Inferior parietal cortex (tissue), 1 donor: ENCODE data around the gene CCDC3.
"Not testable (repeated sequence)": the region's sequence is repeated elsewhere in the genome, so short reads cannot be mapped to it uniquely, and the experiment has no call there.

Source experiments
- DNase-seq: peaks from one replicate; pipeline ENCODE4 v3.0.0-alpha.2; 2016; ENCODE audit errors: extremely low spot score

CCDC3 gene

DNA sequence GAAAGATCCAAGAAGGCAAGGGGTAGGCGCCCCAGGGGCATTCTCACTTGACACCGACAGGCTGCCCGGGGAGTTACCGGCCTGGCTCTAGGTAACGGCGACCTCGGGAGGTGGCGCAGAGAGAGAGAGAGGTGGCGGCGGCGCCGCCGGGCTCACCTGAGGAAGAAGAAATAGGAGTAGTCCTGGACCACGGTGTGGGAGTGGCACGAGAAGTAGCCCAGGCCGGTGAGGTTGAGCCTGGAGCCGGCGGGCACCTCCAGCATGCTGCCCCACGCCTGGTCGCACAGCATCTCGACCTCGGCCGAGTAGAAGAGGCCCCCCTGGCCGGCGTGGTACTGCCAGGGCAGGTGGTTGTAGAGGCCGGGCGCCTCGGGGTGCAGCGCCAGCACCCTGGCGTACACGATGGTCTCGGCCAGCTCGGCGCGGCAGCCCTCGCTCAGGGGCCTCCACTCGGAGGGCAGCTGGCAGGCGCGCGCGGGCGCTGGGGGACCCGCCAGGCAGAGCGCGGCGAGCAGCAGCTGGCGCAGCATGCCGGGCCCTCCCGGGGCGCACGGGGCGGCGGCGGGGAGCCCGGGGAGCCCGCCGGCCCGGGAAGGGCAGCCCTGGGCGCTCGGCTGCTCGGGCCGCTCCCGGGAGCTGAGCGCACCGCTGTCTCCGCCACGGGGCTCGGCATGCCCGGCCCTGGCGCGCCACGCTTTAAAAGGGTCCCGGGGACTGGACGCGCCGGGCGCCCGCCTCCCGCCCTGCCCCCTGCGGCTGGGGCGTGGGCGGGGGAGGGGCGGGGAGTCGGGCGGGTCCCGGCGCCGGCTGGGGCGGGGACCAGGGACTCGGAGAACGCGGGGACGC lies at the start of gene CCDC3:
Gene CCDC3, minus strand, starts transcription at position 673 of the 846 bp plus-strand sequence. Its CDS starts 143 bp downstream, at position 530.
- no peak for DNase-seq

DNA sequence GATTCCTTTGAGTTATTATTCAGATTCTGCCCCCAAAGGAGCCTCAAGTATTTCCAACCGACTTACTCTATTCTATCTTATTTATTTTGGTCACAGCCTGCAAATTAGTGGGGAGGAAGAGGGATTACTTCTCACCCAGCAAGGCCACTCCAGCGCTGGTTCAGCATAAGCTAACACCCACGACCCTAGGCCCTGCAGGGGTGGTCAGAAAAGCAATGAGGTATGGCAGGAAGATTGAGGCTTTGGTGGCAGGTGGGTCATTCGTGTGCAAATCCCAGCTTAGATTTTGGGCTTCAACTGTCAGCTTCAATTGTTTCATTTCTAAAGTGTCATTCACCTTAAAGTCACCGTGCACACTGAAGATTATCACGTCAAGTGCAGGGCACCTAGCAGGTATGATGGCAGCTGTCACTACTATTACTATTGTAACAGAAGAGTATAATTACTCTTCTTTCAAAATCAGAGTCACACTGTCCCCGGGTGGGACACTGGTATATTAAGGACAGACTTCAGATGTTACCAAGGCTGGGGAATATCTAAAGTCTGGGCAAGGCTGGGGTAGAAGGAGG lies 49.7 kb upstream of the CCDC3 start:
- no peak for DNase-seq

DNA sequence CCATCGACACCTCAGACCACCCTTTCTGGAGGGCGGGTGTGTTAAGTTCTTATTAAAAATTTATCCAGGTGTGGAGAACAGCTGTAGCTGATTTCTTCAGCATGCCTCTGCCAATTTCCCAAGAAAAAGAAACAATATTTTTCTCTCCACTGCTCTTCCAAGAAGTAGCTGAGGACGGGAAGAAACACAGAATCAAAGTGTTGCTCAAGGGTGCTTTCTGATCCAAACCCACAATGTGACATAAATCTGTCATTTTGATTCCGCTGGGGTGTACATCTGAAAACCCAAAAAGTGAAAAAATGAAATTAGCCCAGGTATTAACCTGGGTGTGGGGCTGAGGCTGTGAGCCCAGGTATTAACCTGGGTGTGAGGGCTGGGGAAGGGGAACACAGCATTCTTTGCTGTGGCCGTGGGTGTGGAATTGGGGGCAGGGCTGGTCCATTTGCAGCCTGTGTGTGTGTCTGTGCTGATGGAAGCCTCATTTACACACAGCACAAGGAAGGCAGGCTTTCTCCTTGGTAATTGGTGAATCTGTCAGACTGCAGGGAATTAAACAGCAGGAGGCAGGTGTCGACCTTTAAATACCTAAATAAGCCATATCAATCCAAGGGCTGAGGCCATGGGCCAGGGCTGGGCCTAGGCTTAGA lies 48.4 kb upstream of the CCDC3 start:
- DNase-seq = no peak

DNA sequence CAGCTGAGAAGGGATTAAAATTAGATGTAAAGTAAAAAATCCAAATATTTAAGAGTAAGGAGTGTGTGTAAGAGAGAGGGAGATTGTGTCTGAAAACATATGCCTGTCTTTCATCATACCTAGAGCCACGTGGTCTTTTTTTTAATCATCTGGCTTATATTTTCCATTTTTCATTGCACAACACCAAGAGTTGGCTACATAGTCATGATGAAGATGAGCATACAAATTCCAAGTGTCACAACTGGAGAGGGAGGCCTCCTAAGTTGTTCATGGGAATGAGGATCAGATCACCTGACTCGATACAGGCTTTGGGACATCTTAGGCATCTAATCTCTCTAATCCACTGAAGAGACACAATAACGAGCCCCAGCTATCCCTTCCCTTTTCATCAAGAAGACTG lies 47.2 kb upstream of the CCDC3 start:
- DNase-seq = no peak

DNA sequence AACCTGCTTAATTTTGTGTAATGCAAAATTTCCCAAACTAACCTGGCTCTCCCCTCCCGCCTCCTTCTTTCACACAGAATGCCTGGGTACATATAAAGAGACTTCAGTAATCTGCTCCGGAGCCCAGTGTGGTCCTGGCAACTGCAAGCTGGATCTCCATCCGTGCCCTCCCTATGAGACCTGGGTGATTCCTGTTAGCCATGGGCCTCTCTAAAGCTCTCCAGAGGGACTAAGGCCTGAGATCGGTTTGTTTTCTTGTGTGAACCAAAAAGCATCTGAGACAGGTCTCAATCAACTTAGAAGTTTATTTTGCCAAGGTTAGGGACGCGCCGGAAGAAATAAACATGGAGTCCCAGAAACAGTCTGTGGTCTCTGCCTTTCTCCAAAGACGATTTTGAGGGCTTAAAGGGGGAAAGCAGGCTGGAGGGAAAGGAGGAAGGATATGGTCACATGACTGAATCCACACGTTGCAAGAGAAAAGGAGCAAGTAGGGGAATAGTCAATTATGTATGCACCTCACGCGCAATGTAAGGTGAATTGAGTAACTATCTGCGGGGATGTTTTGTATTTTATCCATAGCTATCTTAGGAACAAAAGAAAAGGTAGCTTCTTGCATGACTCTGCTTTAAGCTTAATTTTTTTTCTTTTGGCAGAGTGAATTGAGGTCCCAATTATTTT lies 46.2 kb upstream of the CCDC3 start:
- no peak for DNase-seq

DNA sequence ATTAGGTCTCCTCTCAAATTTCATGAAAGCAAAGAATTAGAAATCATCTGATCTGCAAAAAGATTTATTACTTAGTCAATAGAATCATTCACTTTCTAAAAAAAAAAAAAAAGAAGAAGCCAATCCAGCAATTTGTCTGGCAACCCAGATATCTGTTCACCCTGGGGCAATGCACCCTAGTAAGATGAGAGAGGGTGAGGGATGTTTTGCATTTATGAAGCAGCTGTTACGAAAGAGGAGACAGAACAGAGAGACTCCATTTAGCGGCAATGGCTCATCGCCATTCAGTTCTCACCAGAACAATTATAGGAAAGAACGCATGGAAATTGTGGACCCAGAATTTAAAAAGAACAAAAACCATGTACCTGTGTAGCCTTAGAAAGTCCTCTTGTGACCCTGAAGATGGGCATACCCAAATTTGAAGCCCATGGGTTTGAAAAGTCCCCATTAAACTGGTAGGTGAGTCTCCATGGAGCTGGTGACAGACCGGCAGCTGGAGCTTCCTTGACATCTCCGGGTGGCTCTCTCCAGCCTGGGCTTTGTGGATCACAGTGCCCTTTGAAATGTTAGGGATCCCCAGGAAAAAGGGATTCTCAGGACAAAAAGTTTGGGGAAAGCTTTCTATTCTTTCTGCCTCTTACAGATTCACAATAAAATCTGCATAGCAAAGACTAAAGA lies 45.5 kb upstream of the CCDC3 start:
- DNase-seq = no peak

DNA sequence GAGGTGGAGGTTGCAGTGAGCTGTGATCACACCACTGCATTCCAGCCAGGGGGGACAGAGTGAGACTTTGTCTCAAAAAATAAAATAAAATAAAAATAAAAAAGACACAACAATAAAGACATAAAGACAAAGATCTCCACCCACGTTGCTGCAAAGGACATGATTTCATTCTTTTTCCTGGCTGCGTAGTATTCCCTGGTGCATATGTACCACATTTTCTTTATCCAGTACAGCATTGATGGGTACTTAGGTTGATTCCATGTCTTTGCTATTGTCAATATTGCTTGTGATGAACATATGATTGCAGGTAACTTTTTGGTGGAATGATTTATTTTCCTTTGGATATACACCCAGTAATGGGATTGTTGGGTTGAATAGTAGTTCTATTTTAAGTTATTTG lies 42.0 kb upstream of the CCDC3 start:
- no peak for DNase-seq

DNA sequence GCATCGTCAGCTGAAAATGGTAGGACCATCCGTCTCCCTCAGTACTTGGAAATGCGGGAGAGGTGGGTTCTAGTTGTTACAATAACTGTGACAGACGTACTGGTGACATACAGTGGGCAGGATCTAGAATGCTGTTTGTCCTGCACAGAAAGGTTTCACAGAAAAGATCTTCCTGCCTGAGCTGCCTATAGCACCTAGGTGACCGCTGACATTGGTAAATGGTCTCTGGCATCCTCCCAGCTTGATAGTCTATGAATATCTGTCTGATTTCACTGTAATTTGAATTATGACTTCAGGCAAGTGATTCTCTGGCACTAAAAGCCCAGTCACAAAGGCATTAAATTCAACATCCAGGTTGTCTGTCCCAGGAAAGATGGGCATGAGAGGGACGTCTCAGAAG lies 38.2 kb upstream of the CCDC3 start:
- DNase-seq = no peak

DNA sequence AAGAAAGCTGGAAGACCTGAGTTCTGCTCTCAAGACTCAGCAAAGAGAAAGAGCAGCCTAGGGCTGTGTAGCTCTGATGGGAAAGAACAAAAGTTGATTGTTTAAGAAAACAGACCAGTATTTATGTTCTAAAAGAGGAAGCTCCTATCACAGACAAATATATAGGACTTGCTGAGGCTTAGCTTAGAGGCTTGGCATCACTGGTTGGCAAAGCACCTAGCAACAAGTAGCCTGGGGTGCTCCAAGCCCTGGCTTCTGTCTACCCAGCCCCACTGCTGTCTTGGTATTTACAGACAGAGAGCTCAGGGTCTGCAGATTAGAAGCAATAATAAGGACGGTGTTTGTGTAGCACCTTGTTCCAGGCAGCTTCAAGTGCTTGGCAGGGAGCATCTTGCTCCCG lies 36.9 kb upstream of the CCDC3 start:
- DNase-seq = no peak

DNA sequence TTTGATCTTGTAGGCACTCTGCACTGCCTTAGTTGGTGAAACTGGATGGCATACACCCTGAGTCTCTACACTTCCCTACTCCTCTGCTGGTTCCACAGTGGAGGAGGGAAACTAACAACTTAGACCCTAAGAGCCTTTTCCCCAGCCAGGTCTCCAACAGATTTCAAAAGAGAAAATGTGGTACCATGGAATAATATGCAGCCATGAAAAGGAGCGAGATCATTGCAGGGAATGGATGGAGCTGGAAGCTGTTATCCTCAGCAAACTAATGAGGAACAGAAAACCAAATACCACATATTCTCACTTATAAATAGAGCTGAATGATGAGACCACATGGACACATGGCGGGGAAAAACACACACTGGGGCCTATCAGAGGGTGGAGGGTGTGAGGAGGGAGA lies 36.3 kb upstream of the CCDC3 start:
- no peak for DNase-seq

DNA sequence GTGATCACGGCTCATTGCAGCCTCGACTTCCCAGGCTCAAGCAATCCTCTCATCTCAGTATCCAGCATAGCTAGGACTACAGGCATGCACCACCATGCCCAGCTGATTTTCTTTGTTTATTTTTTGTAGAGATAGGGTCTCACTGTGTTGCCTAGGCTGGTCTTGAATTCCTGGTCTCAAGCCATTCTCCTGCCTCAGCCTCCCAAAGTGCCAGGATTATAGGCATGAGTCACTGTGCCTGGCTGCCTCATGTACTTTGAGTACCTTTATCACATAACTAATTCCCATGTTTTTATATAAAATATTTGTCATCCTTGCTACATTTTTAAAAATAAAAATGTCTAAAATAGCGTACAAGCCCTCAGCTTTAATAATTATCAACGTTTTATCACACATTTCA lies 35.3 kb upstream of the CCDC3 start:
- no peak for DNase-seq

DNA sequence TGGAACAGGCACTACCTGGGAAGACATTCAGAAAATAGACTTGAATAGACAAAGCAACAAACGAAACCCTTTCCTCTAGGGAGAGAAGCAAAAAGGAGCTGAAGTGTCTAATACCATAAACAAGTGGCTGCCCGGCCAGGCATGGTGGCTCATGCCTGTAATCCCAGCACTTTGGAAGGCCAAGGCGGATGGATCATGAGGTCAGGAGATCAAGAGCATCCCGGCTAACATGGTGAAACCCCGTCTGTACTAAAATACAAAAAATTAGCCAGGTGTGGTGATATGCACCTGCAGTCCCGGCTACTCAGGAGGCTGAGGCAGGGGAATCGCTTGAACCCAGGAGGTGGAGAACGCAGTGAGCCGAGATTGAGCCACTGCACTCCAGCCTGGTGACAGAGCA lies 34.2 kb upstream of the CCDC3 start:
- not testable (repeated sequence) for DNase-seq

DNA sequence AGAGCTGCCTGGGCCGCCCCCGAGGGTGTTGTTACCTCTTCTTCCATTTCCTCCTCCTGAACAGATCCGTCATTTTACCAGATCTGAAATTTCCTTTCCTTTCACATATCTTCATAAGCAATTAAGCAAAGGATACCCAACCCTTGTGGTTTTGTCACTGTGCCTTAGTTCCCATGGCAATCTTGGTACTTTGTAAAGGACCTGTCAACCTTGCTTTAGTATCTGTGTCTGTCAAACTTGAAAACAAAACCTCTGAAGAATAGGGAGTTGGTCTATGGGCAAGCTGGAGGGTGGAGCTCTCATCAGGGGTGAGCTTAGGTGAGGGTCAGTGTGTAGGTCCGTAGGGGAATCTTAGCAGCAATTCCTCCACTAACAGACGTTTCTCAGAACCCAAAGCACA lies 25.4 kb upstream of the CCDC3 start:
- no peak for DNase-seq

DNA sequence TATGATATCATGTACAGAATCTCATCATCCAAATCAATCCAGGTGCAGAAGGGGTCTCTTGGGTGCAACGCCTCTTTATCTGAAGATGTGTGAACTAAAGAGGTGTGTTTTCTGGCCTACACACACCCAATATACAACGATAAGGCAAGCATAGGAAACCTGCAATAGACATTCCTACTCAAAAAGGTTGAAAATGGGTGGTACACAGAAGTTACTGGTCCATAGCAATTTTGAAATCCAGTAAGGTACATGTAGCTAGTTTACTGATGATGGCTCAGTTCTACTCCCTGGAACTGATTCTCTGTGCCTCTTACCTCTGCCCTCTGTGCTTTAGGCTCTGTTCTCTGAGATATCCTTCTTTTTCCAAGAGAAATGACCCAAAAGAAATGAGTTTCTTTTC lies 22.2 kb upstream of the CCDC3 start:
- DNase-seq = no peak

DNA sequence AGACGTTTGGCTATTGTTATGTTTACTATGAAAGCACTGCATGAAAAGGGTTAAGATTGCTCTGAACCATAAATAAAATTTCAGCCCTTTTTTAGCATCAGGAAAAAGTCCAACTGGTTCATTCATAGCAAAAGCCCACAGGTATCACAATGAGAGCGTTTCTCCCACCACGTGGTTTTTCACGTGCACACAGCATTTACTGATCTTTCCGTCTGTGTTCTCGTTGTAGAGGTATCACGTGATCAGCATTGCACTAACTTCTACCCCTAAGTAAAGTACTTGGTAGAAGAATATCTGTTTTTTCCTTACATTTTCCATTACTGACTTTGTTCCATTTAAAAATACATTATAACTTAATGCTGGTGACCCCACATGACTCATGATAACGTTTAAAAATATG lies 17.8 kb upstream of the CCDC3 start:
- no peak for DNase-seq

DNA sequence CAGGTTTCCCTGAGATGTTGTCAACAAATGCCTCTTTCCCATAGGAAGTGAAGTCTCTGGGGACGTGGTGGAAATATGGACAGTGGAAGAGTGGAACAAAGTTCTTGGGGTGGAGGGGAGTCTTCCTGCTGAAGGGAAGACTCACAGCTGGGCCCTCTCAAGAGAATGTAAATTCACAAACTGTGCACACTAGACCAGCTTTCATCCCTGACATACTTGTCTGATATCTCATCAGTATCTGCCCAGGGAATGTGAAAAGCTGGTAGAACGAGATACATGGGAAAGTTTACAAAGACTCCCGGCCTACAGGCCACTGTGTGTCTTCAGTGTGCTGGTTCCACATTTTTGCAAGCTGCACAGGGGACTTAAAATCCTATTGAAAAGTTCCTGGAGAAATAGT lies 16.7 kb upstream of the CCDC3 start:
- no peak for DNase-seq

DNA sequence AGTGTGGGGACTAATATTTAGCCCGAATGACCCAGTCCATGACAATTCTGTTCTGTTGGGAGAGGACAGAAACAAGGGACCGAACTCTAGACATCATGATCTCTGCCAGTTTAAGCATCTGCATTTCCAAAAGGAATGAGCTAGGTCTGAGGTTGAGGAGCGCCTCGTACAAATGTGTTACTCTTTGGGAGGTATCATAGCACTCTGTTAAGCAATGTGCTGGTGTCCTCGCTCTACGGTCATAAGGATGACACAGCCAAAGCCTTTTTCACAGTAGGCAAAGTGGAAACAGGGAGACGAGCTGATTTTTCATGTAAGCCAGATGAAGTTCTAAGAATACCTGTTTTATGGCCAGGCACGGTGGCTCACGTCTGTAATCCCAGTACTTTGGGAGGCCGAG lies 15.4 kb upstream of the CCDC3 start:
- DNase-seq = no peak

DNA sequence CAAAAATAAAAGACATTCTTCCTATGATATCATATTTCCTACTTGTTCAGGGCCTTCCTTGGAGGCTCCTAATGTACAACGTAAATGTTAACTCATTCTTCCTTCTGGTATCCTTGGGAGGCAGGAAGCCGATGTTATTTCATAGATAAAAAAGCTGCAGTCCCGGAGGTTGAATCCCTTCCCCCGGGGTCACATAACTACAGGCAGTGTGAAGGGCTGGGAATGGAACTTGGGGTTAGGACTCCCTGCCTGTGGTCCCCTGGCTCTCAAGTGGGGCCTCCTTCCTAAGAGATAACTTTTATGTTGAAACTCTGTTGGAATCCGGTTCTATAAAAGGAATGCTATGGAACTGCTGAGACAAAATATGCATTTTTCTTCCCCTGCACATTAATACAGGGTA lies 14.9 kb upstream of the CCDC3 start:
- DNase-seq = no peak

DNA sequence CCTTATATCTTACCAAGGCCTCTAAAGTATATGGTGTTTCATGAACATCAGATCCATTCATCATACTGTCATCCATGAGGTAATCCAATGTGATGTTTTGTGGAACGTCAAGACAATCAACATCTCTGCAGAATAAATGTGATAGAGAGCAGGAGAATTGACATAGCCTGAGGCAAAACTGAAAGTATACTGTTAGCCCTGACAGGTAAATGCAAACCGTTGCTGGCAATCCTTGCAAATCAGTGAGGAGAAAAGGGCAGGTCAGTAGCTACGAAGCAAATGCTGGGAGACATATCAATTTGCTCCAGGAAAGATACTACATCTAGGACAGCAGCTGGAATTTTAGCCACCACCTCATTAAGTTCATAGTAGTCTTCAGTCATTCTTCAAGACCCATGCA lies 4.5 kb upstream of the CCDC3 start:
- DNase-seq = no peak

DNA sequence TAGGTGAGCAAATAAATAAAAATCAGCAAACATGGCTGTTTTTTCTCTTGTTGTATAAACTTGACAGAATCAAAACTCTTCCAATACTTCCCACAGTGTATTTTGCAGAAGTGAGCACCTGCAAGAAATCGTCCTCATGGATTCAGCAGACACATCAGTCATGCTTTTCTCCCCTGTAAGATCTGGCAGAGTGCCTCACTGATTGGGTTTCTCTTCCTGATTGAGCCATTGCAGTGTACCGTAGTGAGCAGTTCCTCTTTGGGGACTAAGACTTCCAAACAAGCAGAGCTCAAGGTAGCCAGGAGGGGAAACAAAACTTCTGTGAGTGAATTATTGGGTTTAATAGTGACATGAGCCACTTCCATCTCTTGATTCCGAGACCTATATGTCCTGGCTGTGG lies 2.2 kb upstream of the CCDC3 start:
- no peak for DNase-seq

DNA sequence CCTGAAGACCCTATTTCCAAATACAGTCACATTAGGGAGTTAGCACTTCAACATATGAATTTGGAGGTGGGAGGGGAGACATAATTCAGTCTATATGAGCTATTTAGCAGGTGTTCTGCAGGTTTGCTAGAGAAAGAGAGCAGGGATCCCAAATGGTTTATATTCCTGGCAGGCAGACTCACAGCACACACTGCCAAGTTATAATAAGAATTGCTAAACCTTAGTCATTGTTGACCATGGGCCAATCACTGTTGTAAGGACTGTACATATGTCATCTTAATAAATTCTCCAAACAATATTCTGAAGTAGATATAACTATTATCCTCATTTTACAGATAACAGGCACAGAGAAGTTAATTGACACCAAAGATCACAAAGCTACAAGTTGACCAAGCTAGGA lies 1.5 kb upstream of the CCDC3 start:
- DNase-seq = no peak

DNA sequence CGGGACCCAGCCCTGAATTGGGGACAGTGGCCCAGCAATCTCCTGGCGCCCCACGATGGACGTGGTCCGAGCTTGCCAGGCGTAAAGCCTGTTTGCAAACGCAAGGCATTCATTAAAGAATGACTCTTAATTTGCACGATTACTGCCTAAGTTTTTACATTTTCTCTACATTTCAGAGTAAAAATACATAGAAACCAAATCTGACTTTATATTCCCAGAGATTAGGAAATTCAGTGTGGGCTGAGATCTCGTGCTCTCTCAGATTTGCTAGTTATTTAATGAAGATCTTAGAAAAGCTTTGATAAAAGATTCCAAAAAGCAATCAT lies 337 bp upstream of the CCDC3 start:
- no peak for DNase-seq
